ENCODE results near the gene ITIH1. TPM values are rescaled to one million over a fixed set of nuclear protein-coding genes. Genes with fewer than 3 reads are reported as not detected.

The ITIH1 gene
- total RNA-seq, 1 donor = not detected

DNA sequence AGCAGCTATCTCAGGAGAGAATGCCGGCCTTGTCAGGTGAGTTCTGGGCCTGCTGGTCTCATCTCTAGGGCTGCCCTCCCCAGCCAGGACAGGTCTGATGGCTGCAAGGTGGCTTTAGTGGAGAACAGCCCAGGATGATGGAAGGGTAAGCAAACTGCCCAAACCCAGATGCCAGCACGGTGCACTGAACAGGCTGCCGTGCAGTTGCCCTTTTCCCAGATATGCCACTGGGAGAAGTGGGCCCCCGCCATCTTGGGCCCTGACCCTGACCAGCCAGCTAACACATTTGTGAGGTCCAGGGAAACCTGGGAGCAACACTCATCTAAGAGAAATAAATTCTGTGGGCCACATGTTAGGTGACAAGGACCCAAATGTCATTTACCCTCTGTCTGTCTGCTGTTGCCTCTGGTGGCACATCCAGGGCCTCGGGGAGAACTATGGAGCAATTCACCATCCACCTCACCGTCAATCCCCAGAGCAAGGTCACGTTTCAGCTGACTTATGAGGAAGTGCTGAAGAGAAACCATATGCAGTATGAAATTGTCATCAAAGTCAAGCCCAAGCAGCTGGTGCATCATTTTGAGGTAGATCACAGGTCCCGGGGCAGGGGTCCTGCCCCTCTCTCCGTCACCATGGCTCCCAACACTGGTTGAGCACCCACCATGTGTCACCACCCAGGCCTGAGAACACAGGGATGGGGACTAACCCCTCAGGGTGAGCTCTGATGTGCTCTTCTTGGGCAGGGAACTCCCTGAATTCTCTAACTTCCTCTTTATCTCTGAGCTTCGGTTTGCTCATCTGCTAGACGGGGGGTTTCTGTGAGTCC, 1.8 kb downstream of the ITIH1 start:
- Histone ChIP-seq H3K36me3 (ENCODE audit: insufficient read depth, low read length) (no peaks in the 10 kb centered on the region), H3K27ac (ENCODE audit: low read depth, low read length) (no peak overlapping the region), H2AFZ (ENCODE audit: low read length) (no peak overlapping the region), H3K4me1 (ENCODE audit: insufficient read depth, low read length) (no peaks in the 10 kb centered on the region), H3K4me2 (ENCODE audit: insufficient read depth, low read length) (no peak overlapping the region), H3K27me3 (ENCODE audit: insufficient read depth, low read length) (peaks cover 33% of the 10 kb centered on the region), H3K4me3 (ENCODE audit: insufficient read depth, low read length) (no peak overlapping the region), H4K20me1 (ENCODE audit: insufficient read depth, low read length) (no peaks in the 10 kb centered on the region), H3K79me2 (ENCODE audit: insufficient read depth, low read length) (no peaks in the 10 kb centered on the region), H3K9me3 (ENCODE audit: low read depth, low read length) (no peaks in the 10 kb centered on the region)
- TF ChIP-seq, protein P1, sequence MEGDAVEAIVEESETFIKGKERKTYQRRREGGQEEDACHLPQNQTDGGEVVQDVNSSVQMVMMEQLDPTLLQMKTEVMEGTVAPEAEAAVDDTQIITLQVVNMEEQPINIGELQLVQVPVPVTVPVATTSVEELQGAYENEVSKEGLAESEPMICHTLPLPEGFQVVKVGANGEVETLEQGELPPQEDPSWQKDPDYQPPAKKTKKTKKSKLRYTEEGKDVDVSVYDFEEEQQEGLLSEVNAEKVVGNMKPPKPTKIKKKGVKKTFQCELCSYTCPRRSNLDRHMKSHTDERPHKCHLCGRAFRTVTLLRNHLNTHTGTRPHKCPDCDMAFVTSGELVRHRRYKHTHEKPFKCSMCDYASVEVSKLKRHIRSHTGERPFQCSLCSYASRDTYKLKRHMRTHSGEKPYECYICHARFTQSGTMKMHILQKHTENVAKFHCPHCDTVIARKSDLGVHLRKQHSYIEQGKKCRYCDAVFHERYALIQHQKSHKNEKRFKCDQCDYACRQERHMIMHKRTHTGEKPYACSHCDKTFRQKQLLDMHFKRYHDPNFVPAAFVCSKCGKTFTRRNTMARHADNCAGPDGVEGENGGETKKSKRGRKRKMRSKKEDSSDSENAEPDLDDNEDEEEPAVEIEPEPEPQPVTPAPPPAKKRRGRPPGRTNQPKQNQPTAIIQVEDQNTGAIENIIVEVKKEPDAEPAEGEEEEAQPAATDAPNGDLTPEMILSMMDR (IDR thresholded peaks at IDR 0.05; ENCODE audit: extremely low read depth, low read depth, low read length) = no peak
- DNase-seq (ENCODE audit: insufficient read length, low spot score, missing footprints) = no peak

DNA sequence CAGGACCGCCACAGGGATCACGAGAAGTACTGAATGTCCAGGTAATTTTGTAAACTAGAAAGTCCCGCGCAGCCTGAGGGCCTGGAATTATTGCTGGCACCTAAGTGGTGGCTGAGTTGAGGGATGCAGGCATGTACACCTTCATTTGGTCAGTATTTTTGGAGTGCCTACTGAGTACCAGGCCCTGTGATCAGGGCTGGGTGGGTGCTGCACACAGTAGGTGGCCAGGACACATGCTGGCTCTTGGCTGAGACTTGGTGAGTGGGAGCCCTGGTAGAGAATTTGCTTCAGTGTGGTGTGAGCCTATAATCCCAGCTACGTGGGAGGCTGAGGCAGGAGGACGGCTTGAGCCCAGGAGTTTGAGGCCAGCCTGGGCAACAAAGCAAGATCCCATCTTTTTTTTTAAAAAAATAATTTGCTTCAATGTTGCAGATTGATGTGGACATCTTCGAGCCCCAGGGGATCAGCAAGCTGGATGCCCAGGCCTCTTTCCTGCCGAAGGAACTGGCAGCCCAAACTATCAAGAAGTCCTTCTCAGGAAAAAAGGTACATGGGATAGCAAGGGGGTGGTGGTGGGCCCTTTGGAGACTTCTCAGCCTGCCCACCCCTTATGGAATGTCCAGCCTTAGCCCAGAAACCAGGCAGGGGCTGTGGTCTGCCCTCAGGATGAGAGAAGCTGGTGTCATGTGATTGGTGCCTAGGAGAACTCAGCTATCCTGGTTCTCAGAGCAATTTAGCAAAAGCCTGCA, 2.6 kb downstream of the ITIH1 start:
- Histone ChIP-seq H3K4me1 (ENCODE audit: insufficient read depth, low read length) (no peaks in the 10 kb centered on the region), H3K79me2 (ENCODE audit: insufficient read depth, low read length) (no peaks in the 10 kb centered on the region), H2AFZ (ENCODE audit: low read length) (no peak overlapping the region), H3K9me3 (ENCODE audit: low read depth, low read length) (no peaks in the 10 kb centered on the region), H3K36me3 (ENCODE audit: insufficient read depth, low read length) (no peaks in the 10 kb centered on the region), H3K27me3 (ENCODE audit: insufficient read depth, low read length) (peaks cover 33% of the 10 kb centered on the region), H3K27ac (ENCODE audit: low read depth, low read length) (no peak overlapping the region), H3K4me3 (ENCODE audit: insufficient read depth, low read length) (no peak overlapping the region), H4K20me1 (ENCODE audit: insufficient read depth, low read length) (no peaks in the 10 kb centered on the region), H3K4me2 (ENCODE audit: insufficient read depth, low read length) (no peak overlapping the region)
- no peak for DNase-seq (ENCODE audit: insufficient read length, low spot score, missing footprints)
- TF ChIP-seq, protein P1 (IDR thresholded peaks at IDR 0.05; ENCODE audit: extremely low read depth, low read depth, low read length) = no peak

- H3K4me1 ChIP-seq (ENCODE audit: insufficient read depth, low read length) = no peaks in the 10 kb centered on the region
- TF ChIP-seq, protein P1 (IDR thresholded peaks at IDR 0.05; ENCODE audit: extremely low read depth, low read depth, low read length) = no peak
- H3K4me2 ChIP-seq (ENCODE audit: insufficient read depth, low read length) = no peak overlapping the region
- H3K27ac ChIP-seq (ENCODE audit: low read depth, low read length) = no peak overlapping the region
- no peaks in the 10 kb centered on the region for H3K9me3 ChIP-seq (ENCODE audit: low read depth, low read length)
- H3K27me3 ChIP-seq (ENCODE audit: insufficient read depth, low read length) = peaks cover 36% of the 10 kb centered on the region
- H3K36me3 ChIP-seq (ENCODE audit: insufficient read depth, low read length) = no peaks in the 10 kb centered on the region
- DNase-seq (ENCODE audit: insufficient read length, low spot score, missing footprints) = no peak
- H3K4me3 ChIP-seq (ENCODE audit: insufficient read depth, low read length) = no peak overlapping the region
- no peaks in the 10 kb centered on the region for H4K20me1 ChIP-seq (ENCODE audit: insufficient read depth, low read length)
- no peak overlapping the region for H2AFZ ChIP-seq (ENCODE audit: low read length)
- H3K79me2 ChIP-seq (ENCODE audit: insufficient read depth, low read length) = no peaks in the 10 kb centered on the region
Measured at GRCh38 chr3:52781741-52782140, 4.3 kb downstream of the ITIH1 start.
